Measurements from ENCODE around the gene CASP4. TPM values are rescaled to one million over a fixed set of nuclear protein-coding genes. Genes with fewer than 3 reads are reported as not detected.

The CASP4 gene
- total RNA-seq, 2 donors from 2014 or later, result 43.9 to 49.8 TPM

DNA sequence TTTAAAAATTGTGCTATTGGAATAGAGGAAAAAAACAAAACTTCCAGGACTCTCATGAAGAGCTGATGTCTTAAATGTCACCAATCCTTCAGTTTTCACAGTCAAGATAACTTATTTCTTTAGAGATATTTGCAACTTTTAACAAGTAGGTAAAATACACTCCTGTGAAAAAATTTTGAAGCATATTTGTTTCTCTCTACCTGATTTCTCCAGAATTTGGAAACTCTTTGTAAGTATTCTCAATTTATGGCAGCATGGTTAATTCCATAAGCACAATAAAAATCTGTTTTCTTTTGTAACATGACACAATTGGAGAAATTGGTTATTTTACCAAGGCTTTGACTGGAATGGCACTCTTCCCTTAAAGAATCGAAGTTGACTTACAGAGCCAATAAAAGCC, 4.1 kb downstream of the CASP4 start:
- 91% methylated on average over 1 of the region's 1 CpG for WGBS
- Histone ChIP-seq H3K4me3 (no peak overlapping the region), H3K36me3 (no peaks in the 10 kb centered on the region), H3K27ac (no peak overlapping the region), H3K27me3 (replicated peaks; ENCODE audit: insufficient read depth) (no peaks in the 10 kb centered on the region), H3K4me1 (replicated peaks) (no peaks in the 10 kb centered on the region), H3K9me3 (no peaks in the 10 kb centered on the region)
- TF ChIP-seq, protein P1, sequence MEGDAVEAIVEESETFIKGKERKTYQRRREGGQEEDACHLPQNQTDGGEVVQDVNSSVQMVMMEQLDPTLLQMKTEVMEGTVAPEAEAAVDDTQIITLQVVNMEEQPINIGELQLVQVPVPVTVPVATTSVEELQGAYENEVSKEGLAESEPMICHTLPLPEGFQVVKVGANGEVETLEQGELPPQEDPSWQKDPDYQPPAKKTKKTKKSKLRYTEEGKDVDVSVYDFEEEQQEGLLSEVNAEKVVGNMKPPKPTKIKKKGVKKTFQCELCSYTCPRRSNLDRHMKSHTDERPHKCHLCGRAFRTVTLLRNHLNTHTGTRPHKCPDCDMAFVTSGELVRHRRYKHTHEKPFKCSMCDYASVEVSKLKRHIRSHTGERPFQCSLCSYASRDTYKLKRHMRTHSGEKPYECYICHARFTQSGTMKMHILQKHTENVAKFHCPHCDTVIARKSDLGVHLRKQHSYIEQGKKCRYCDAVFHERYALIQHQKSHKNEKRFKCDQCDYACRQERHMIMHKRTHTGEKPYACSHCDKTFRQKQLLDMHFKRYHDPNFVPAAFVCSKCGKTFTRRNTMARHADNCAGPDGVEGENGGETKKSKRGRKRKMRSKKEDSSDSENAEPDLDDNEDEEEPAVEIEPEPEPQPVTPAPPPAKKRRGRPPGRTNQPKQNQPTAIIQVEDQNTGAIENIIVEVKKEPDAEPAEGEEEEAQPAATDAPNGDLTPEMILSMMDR (IDR thresholded peaks at IDR 0.05), result no peak
- TF ChIP-seq POLR2A (IDR thresholded peaks at IDR 0.05) (no peak), POLR2AphosphoS5 (IDR thresholded peaks at IDR 0.05) (no peak)
- intact Hi-C loops (cut with DNase I), result no loop called here
- no peak for DNase-seq (ENCODE audit: low spot score)

DNA sequence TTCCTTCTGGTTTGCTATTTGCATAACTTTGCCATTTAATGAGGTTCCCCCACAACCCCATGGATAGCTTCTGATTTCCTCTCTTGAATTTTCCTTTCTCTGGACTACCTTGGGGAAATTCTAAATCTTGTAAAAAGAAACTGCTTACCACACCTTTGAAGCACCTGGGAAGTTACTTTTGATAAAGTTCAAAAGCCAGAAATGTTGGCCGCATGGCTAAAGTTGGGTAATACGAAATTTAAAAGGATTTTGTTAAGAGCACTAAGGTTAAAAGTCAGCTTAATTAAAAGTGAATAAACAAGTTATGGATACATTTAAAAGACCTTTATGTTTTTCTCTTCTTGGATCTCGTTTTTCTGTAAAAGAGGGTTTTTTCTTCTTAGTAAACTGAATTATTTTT, 5.5 kb downstream of the CASP4 start:
- Histone ChIP-seq H3K27ac (no peak overlapping the region), H3K4me3 (no peak overlapping the region), H3K9me3 (no peaks in the 10 kb centered on the region), H3K36me3 (no peaks in the 10 kb centered on the region), H3K27me3 (replicated peaks; ENCODE audit: insufficient read depth) (no peaks in the 10 kb centered on the region), H3K4me1 (replicated peaks) (no peaks in the 10 kb centered on the region)
- intact Hi-C loops (cut with DNase I), result no loop called here
- no peak for TF ChIP-seq POLR2AphosphoS5 (IDR thresholded peaks at IDR 0.05)
- no peak for TF ChIP-seq POLR2A (IDR thresholded peaks at IDR 0.05)
- TF ChIP-seq, protein P1 (IDR thresholded peaks at IDR 0.05), result no peak
- WGBS, result 89% methylated on average over 3 of the region's 3 CpGs
- DNase-seq (ENCODE audit: low spot score), result no peak

DNA sequence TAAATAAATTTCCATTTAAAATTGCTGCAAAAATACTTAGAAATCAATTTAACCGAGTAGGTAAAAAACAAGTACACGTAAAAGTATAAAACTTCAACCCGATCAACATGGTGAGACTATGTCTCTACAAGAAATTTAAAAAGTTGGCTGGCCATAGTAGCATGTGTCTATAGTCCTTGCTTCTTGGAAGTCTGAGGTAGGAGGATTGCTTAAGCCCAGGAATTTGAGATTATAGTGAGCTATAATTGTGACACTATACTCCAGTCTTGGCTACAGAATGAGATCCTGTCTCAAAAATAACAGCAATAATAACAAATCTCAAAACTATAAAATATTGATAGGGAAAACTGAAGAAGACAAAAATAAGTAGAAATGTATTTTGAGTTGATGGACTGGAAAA, 11.1 kb downstream of the CASP4 start:
- WGBS, result 96% methylated on average over 3 of the region's 3 CpGs

DNA sequence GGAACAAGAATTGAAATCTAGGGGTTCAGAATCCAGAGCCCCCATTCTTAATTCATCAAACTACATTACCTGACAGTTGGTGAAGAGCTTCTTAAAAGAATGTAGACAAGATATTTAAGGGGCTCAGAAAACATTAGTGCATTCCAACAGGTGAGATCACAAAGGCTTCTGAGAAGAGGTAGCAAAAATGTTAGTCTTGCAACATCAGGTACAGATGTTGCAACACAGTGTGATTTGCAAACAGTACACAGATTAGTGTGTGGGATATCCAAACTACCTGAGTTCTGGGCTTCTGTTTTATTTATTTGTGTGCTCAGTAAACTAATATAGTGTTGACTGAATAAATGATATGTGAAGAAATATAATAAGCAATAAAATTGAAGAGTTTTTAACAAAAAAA, 11.8 kb downstream of the CASP4 start:
- H3K4me3 ChIP-seq, result no peak overlapping the region
- peak; percentile 19 for DNase-seq (ENCODE audit: low spot score)
- no peak overlapping the region for H3K27ac ChIP-seq
- no peaks in the 10 kb centered on the region for H3K27me3 ChIP-seq (replicated peaks; ENCODE audit: insufficient read depth)
- H3K36me3 ChIP-seq, result no peaks in the 10 kb centered on the region
- no peaks in the 10 kb centered on the region for H3K9me3 ChIP-seq
- H3K4me1 ChIP-seq (replicated peaks), result no peaks in the 10 kb centered on the region
- TF ChIP-seq, protein P1 (IDR thresholded peaks at IDR 0.05), result no peak
- TF ChIP-seq POLR2A (IDR thresholded peaks at IDR 0.05), result no peak
- no peak for TF ChIP-seq POLR2AphosphoS5 (IDR thresholded peaks at IDR 0.05)
- intact Hi-C loops (cut with DNase I), result no loop called here

More for the DNA sequence above, 11.1 kb downstream of the CASP4 start:
- no peaks in the 10 kb centered on the region for H3K4me1 ChIP-seq (replicated peaks)
- no peak for DNase-seq (ENCODE audit: low spot score)
- no peak overlapping the region for H3K27ac ChIP-seq
- H3K9me3 ChIP-seq, result no peaks in the 10 kb centered on the region
- TF ChIP-seq POLR2A (IDR thresholded peaks at IDR 0.05) (no peak), POLR2AphosphoS5 (IDR thresholded peaks at IDR 0.05) (no peak)
- TF ChIP-seq, protein P1 (IDR thresholded peaks at IDR 0.05), result no peak
- H3K4me3 ChIP-seq, result no peak overlapping the region
- intact Hi-C loops (cut with DNase I), result no loop called here
- no peaks in the 10 kb centered on the region for H3K36me3 ChIP-seq
- H3K27me3 ChIP-seq (replicated peaks; ENCODE audit: insufficient read depth), result no peaks in the 10 kb centered on the region

DNA sequence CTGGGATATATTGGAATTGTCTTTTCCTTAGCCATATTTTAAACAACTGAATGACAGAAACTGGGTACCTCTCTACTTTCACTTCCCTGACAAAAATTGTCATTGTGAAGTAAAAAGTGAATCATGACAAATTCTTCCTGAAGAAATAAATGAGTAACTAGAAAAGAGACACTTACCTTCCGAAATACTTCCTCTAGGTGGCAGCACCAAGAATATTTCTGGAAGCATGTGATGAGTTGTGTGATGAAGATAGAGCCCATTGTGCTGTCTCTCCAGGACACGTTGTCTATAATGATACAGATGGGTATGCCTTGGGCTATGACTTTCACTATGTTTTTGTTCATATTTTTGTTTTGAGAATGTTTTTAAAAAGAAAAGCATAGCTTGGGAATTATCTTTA, 21.5 kb downstream of the CASP4 start:
- no peak for DNase-seq (ENCODE audit: low spot score)
- Histone ChIP-seq H3K27ac (no peak overlapping the region), H3K36me3 (peaks cover 0 to 5% of the 10 kb centered on the region in 2 donors), H3K9me3 (no peaks in the 10 kb centered on the region), H3K4me1 (replicated peaks) (no peaks in the 10 kb centered on the region), H3K27me3 (replicated peaks; ENCODE audit: insufficient read depth) (no peaks in the 10 kb centered on the region), H3K4me3 (no peak overlapping the region)
- TF ChIP-seq POLR2A (IDR thresholded peaks at IDR 0.05) (no peak), POLR2AphosphoS5 (IDR thresholded peaks at IDR 0.05) (no peak)
- TF ChIP-seq, protein P1 (IDR thresholded peaks at IDR 0.05), result peak in 3 of 4 experiments; percentile 39 to 46 (median 43)
- 30% methylated on average over 2 of the region's 2 CpGs for WGBS
- intact Hi-C loops (cut with DNase I), result no loop called here
